Measurements from ENCODE around the gene ARL17B.
"Not testable (repeated sequence)": the region's sequence is repeated elsewhere in the genome, so short reads cannot be mapped to it uniquely, and the experiment has no call there.

Gene ARL17B

DNA sequence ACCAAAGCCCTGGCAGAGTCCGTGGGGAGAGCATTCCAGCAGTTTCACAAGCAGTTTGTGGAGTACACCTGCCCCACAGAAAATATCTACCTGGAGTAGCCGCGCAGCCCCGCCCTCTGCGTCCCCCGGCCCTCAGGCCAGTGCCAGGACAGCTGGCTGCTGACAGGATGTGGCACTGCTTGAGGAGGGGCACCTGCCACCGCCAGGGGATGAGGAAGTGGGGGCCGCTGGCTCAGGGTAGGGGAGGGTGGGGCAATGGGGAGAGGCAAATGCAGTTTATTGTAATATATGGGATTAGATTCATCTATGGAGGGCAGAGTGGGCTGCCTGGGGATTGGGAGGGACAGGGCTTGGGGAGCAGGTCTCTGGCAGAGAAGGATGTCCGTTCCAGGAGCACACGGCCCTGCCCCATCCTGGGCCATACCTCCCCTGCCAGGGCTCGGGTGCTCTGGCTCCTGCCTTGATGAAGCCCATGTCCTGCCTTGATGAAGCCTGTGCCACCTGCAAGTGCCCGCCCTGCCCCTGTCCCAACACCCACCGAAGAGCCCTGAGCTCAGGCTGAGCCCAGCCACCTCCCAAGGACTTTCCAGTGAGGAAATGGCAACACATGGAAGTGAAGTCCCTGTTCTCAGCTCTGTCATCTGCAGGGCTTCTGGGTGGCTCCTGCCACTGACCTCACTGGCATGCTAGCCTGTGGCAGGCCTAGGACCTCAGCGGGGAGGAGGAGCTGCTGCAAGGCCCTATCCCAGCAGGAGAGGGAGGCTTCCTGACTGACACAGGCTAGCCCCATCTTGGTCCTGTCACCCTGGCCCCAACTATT lies 116.4 kb downstream of the ARL17B start:
- DNase-seq, result not testable (repeated sequence)

DNA sequence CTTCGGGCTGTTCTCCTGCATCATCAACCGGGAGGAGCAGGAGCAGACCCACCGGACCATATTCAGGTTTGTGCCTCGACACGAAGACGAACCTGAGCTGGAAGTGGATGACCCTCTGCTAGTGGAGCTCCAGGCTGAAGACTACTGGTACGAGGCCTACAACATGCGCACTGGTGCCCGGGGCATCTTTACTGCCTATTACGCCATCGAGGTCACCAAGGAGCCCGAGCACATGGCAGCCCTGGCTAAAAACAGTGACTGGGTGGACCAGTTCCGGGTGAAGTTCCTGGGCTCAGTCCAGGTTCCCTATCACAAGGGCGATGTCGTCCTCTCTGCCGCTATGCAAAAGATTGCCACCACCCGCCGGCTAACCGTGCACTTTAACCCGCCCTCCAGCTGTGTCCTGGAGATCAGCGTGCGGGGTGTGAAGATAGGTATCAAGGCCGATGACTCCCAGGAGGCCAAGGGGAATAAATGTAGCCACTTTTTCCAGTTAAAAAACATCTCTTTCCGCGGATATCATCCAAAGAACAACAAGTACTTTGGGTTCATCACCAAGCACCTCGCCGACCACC lies 117.1 kb downstream of the ARL17B start:
- DNase-seq, result not testable (repeated sequence)

- not testable (repeated sequence) for DNase-seq
Observed at GRCh38 chr17:46243928-46244327, 117.6 kb downstream of the ARL17B start.

DNA sequence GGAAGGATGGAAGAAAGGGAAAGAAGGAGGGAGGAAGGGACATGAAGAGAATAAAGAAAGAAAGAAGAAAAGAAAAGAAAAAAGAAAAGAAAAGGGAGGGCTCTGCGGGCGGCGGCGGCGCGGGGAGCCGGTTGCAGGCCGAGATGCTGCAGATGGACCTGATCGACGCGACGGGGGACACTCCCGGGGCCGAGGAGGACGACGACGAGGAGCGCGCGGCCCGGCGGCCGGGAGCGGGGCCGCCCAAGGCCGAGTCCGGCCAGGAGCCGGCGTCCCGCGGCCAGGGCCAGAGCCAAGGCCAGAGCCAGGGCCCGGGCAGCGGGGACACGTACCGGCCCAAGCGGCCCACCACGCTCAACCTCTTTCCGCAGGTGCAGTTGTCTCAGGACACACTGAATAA lies 118.1 kb downstream of the ARL17B start:
- DNase-seq, result not testable (repeated sequence)

- DNase-seq, result not testable (repeated sequence)
Observed at GRCh38 chr17:46231359-46231758, 130.2 kb downstream of the ARL17B start.

GRCh38 chr17:46225274-46225794 lies 136.2 kb downstream of the ARL17B start:
- peak; percentile 97 for DNase-seq

GRCh38 chr17:46224864-46225263 lies 136.7 kb downstream of the ARL17B start:
- not testable (repeated sequence) for DNase-seq

Data from activated CD4-positive, alpha-beta T cell treated with anti-CD3 and anti-CD28 coated beads, Interleukin-2, amount 50 U/mL, for 16 hours (primary cell).